Common myeloid progenitor, CD34-positive (primary cell): Measurements from ENCODE around the gene THEM4.
A peak's percentile ranks its signal among the peaks of the same experiment; 100 is the strongest.
"Not testable (repeated sequence)": the region's sequence is repeated elsewhere in the genome, so short reads cannot be mapped to it uniquely, and the experiment has no call there.

Source experiments
- CTCF ChIA-PET: fragments of 350-600 bp; sonication (Branson Sonifier 250); formaldehyde crosslinking; loops from one replicate; lab custom pipeline; 2021; ENCODE audit warnings: antibody characterized with exemption; lab: Charles Lee
- POLR2A ChIA-PET: fragments of 350-600 bp; sonication (Branson Sonifier 250); formaldehyde crosslinking; loops from one replicate; lab custom pipeline; 2021; ENCODE audit warnings: antibody characterized with exemption; lab: Charles Lee
- DNase-seq, 3 donors: peaks; one replicate each; pipeline versions ENCODE4 v3.0.0 to v3.0.0-alpha.2; 2013
- H3K27ac ChIP-seq, 2 experiments: 1 replicate in 1 of 2; 2 replicates in 1 of 2; pipeline ENCODE4 v1.7.0; 2013; ENCODE audit warnings: inconsistent platforms in 2 of 2, low read length in 2 of 2, mild to moderate bottlenecking in 2 of 2, low read depth in 1 of 2, moderate library complexity in 1 of 2; ENCODE audit not compliant: severe bottlenecking in 2 of 2, insufficient read depth in 1 of 2, poor library complexity in 1 of 2
- H3K27me3 ChIP-seq, 5 experiments: replicated peaks in 2 of 5; 1 replicate in 3 of 5; 2 replicates in 2 of 5; pipeline versions ENCODE4 v1.6.1 to v1.7.0; 2013; ENCODE audit warnings: low read length in 4 of 5, mild to moderate bottlenecking in 2 of 5, moderate library complexity in 2 of 5, inconsistent platforms in 1 of 5; ENCODE audit not compliant: insufficient read depth in 5 of 5, control insufficient read depth in 4 of 5
- H3K36me3 ChIP-seq, 4 experiments: 1 replicate in 2 of 4; 2 replicates in 2 of 4; pipeline versions ENCODE4 v1.6.1 to v1.7.0; 2013; ENCODE audit warnings: low read length in 3 of 4, control low read depth in 1 of 4, mild to moderate bottlenecking in 1 of 4; ENCODE audit not compliant: control insufficient read depth in 4 of 4, insufficient read depth in 4 of 4
- H3K4me1 ChIP-seq, 4 experiments: 1 replicate in 3 of 4; 2 replicates in 1 of 4; pipeline versions ENCODE4 v1.6.1 to v1.7.1; 2013; ENCODE audit warnings: low read length in 3 of 4, mild to moderate bottlenecking in 3 of 4, control low read depth in 1 of 4, inconsistent platforms in 1 of 4, moderate library complexity in 1 of 4; ENCODE audit not compliant: control insufficient read depth in 4 of 4, insufficient read depth in 4 of 4; ENCODE audit errors: control extremely low read depth in 1 of 4
- H3K4me3 ChIP-seq, 7 experiments: 1 replicate in 4 of 7; 2 replicates in 3 of 7; pipeline versions ENCODE4 v1.5.1 to v1.7.0; 2013; ENCODE audit warnings: mild to moderate bottlenecking in 7 of 7, low read length in 6 of 7, moderate library complexity in 6 of 7, inconsistent platforms in 2 of 7, low read depth in 2 of 7, control low read depth in 1 of 7; ENCODE audit not compliant: insufficient read depth in 4 of 7, control insufficient read depth in 1 of 7; ENCODE audit errors: extremely low read depth in 1 of 7
- H3K9me3 ChIP-seq, 5 experiments: 1 replicate in 4 of 5; 2 replicates in 1 of 5; pipeline versions ENCODE4 v1.6.1 to v1.7.1; 2013; ENCODE audit warnings: low read length in 4 of 5, mild to moderate bottlenecking in 2 of 5, inconsistent platforms in 1 of 5, low read depth in 1 of 5, moderate library complexity in 1 of 5; ENCODE audit not compliant: control insufficient read depth in 4 of 5, insufficient read depth in 2 of 5; ENCODE audit errors: control extremely low read depth in 1 of 5
- WGBS: methylation state at CpG from one replicate; pipeline ENCODE4 v1.1.5; 2013; ENCODE audit not compliant: insufficient coverage; 5-methylcytosine and 5-hydroxymethylcytosine counted together

The THEM4 gene

DNA sequence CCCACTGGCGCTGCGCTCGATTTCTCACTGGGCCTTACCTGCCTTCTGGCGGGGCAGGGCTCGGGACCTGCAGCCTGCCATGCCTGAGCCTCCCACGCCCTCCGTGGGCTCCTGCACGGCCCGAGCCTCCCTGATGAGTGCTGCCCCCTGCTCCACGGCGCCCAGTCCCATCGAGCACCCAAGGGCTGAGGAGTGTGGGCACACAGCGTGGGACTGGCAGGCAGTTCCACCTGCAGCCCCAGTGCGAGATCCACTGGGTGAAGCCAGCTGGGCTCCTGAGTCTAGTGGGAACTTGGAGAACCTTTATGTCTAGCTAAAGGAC lies 3.0 kb downstream of the THEM4 start:
- H3K4me1 ChIP-seq, result peaks cover 0 to 30% (median 24%) of the 10 kb centered on the region in 4 experiments
- H3K9me3 ChIP-seq, result peaks cover 0 to 22% (median 14%) of the 10 kb centered on the region in 5 experiments
- POLR2A ChIA-PET, H3K4me3 ChIP-seq, H3K27me3 ChIP-seq, H3K27ac ChIP-seq, DNase-seq: not testable (repeated sequence)
- 96% methylated on average over 11 of the region's 14 CpGs for WGBS
- peaks cover 3 to 14% (median 8%) of the 10 kb centered on the region in 4 experiments for H3K36me3 ChIP-seq
- CTCF ChIA-PET, result interaction anchor here (0.8 to 4.0 kb wide), 2 partner anchors 8 to 19 kb away, joined by 3 to 18 read pairs; no protein-coding TSS in a partner anchor

GRCh38 chr1:151905443-151906323 lies 3.6 kb downstream of the THEM4 start:
- peak overlapping the region in 1 of 7 experiments; percentile 42 for H3K4me3 ChIP-seq
- DNase-seq, POLR2A ChIA-PET: not testable (repeated sequence)

DNA sequence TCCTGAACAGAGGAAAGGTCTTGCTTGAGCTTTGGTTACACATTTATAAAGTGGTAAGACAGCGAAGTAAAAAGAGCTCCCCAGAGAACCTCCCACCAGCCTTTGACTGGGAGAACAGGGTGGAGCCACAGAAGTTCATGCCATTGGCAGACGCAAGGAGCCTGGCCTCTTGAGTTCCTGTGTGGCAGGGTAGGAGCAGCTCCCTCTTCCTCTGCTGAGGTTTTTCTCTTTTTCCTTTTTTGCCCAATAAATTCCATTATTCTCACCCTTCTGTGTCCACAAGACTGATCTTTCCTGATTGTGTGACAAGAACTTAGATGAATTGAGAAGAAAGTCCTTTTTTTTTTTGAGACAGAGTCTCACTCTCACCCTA lies 4.3 kb downstream of the THEM4 start:
- Histone ChIP-seq H3K27me3 (no peaks in the 10 kb centered on the region), H3K27ac (peak overlapping the region in 1 of 2 experiments; percentile 67), H3K9me3 (peaks cover 0 to 22% (median 14%) of the 10 kb centered on the region in 5 experiments), H3K4me3 (peak overlapping the region in 1 of 7 experiments; percentile 42), H3K36me3 (peaks cover 3 to 14% (median 8%) of the 10 kb centered on the region in 4 experiments), H3K4me1 (peaks cover 0 to 29% (median 22%) of the 10 kb centered on the region in 4 experiments)
- ChIA-PET POLR2A (no interaction called here), CTCF (interaction anchor here (0.9 to 1.4 kb wide), 3 partner anchors 16 to 28 kb away, joined by 3 to 4 read pairs (median 4); no protein-coding TSS in a partner anchor)
- 40% methylated on average over 1 of the region's 2 CpGs for WGBS
- peak in 1 of 3 donors; percentile 18 for DNase-seq

More at GRCh38 chr1:151905443-151906323, 3.6 kb downstream of the THEM4 start:
- H3K36me3 ChIP-seq, result peaks cover 3 to 14% (median 8%) of the 10 kb centered on the region in 4 experiments
- peaks cover 0 to 22% (median 14%) of the 10 kb centered on the region in 5 experiments for H3K9me3 ChIP-seq
- H3K4me1 ChIP-seq, result peaks cover 0 to 30% (median 24%) of the 10 kb centered on the region in 4 experiments
- 87% methylated on average over 15 of the region's 22 CpGs for WGBS
- CTCF ChIA-PET, result interaction anchor here (0.9 to 1.4 kb wide), 2 partner anchors 17 to 18 kb away, joined by 3 to 4 read pairs; no protein-coding TSS in a partner anchor
- peak overlapping the region in 1 of 2 experiments; percentile 67 for H3K27ac ChIP-seq
- not testable (repeated sequence) for H3K27me3 ChIP-seq

- Histone ChIP-seq H3K4me1 (peaks cover 0 to 26% (median 19%) of the 10 kb centered on the region in 4 experiments), H3K27ac (no peak overlapping the region), H3K4me3 (no peak overlapping the region), H3K27me3 (no peaks in the 10 kb centered on the region), H3K36me3 (peaks cover 3 to 11% (median 8%) of the 10 kb centered on the region in 4 experiments), H3K9me3 (peaks cover 0 to 20% (median 13%) of the 10 kb centered on the region in 5 experiments)
- no peak for DNase-seq
- WGBS, result no CpG with 5 or more reads among the region's 2 CpGs
- ChIA-PET CTCF (interaction anchor here (1.1 to 1.2 kb wide), 2 partner anchors 14 kb away, joined by 3 read pairs; no protein-coding TSS in a partner anchor), POLR2A (interaction anchor here (0.6 kb wide), 1 partner anchor 24 kb away, joined by 3 read pairs; no protein-coding TSS in a partner anchor)
Measured at GRCh38 chr1:151902858-151903257, 6.5 kb downstream of the THEM4 start.

- CTCF ChIA-PET, DNase-seq, H3K36me3 ChIP-seq, H3K4me3 ChIP-seq, POLR2A ChIA-PET, H3K27me3 ChIP-seq, H3K27ac ChIP-seq: not testable (repeated sequence)
- Histone ChIP-seq H3K9me3 (peaks cover 0 to 12% (median 3%) of the 10 kb centered on the region in 5 experiments), H3K4me1 (peaks cover 0 to 34% (median 21%) of the 10 kb centered on the region in 4 experiments)
- 97% methylated on average over 3 of the region's 3 CpGs for WGBS
Measured at GRCh38 chr1:151900804-151901203, 8.5 kb downstream of the THEM4 start.

- 40% methylated on average over 1 of the region's 2 CpGs for WGBS
- CTCF ChIA-PET, result interaction anchor here (0.5 to 5.7 kb wide), 10 partner anchors 8 to 149 kb away, joined by 3 to 36 read pairs (median 6); partner anchors contain the start of gene THEM4
- H3K4me3 ChIP-seq, result peak overlapping the region in 4 of 7 experiments; percentile 25 to 60 (median 40)
- peak; percentile 20 to 52 (median 33) for DNase-seq
- peaks cover 0 to 22% (median 12%) of the 10 kb centered on the region in 4 experiments for H3K4me1 ChIP-seq
- POLR2A ChIA-PET, result interaction anchor here (0.6 to 1.1 kb wide), 2 partner anchors 22 to 199 kb away, joined by 3 read pairs; no protein-coding TSS in a partner anchor
- peaks cover 5 to 17% (median 15%) of the 10 kb centered on the region in 4 experiments for H3K36me3 ChIP-seq
- no peak overlapping the region for H3K27ac ChIP-seq
- H3K9me3 ChIP-seq, result peaks cover 0 to 12% (median 3%) of the 10 kb centered on the region in 5 experiments
- no peaks in the 10 kb centered on the region for H3K27me3 ChIP-seq
Measured at GRCh38 chr1:151898519-151898991, 10.8 kb downstream of the THEM4 start.
